Smooth muscle cell (in vitro differentiated cells): ENCODE measurements around the gene PCSK7. TPM values are rescaled to one million over a fixed set of nuclear protein-coding genes. Genes with fewer than 3 reads are reported as not detected.

Experiments used
- DNase-seq: peaks from one replicate; lab custom pipeline; 2025; ENCODE audit not compliant: unreplicated experiment; lab: John Stamatoyannopoulos, UW
- H2AFZ ChIP-seq: fragments of 200-600 bp; sonication (generic); 2 replicates; pipeline ENCODE4 v1.6.0; 2016; ENCODE audit warnings: antibody characterized with exemption, low read depth, mild to moderate bottlenecking
- H3F3A ChIP-seq: fragments of 200-600 bp; sonication (generic); 2 replicates; pipeline ENCODE4 v1.6.0; 2017; ENCODE audit warnings: antibody characterized with exemption, low read depth
- H3K27ac ChIP-seq: fragments of 200-600 bp; sonication (generic); 2 replicates; pipeline ENCODE4 v1.5.1; 2016; ENCODE audit warnings: low read depth, mild to moderate bottlenecking
- H3K27me3 ChIP-seq: fragments of 200-600 bp; sonication (generic); 2 replicates; pipeline ENCODE4 v1.6.1; 2016; ENCODE audit warnings: low read depth, mild to moderate bottlenecking
- H3K36me3 ChIP-seq: fragments of 200-600 bp; sonication (generic); 2 replicates; pipeline ENCODE4 v1.5.1; 2016; ENCODE audit warnings: low read depth
- H3K4me1 ChIP-seq: fragments of 200-600 bp; sonication (generic); 2 replicates; pipeline ENCODE4 v1.5.1; 2016; ENCODE audit warnings: low read depth
- H3K4me2 ChIP-seq: fragments of 200-600 bp; sonication (generic); 2 replicates; pipeline ENCODE4 v1.6.0; 2016; ENCODE audit warnings: mild to moderate bottlenecking
- H3K4me3 ChIP-seq: fragments of 200-600 bp; sonication (generic); 2 replicates; pipeline ENCODE4 v1.5.1; 2016; ENCODE audit warnings: mild to moderate bottlenecking
- H3K79me2 ChIP-seq: fragments of 200-600 bp; sonication (generic); 2 replicates; pipeline ENCODE4 v1.6.0; 2016; ENCODE audit warnings: low read depth, mild to moderate bottlenecking
- H3K9ac ChIP-seq: fragments of 200-600 bp; sonication (generic); 2 replicates; pipeline ENCODE4 v1.6.0; 2016; ENCODE audit warnings: low read depth
- H3K9me3 ChIP-seq: fragments of 200-600 bp; sonication (generic); replicated peaks from 2 replicates; pipeline ENCODE4 v1.5.1; 2016; ENCODE audit warnings: low read depth
- H4K20me1 ChIP-seq: fragments of 200-600 bp; sonication (generic); 2 replicates; pipeline ENCODE4 v1.6.0; 2016; ENCODE audit warnings: low read depth
- CTCF ChIP-seq: fragments of 200-600 bp; sonication (generic); IDR thresholded peaks from 2 replicates; pipeline ENCODE4 v1.5.1; 2017; ENCODE audit warnings: borderline replicate concordance, mild to moderate bottlenecking, antibody characterized with exemption; ENCODE audit not compliant: insufficient read depth, poor library complexity, severe bottlenecking
- WGBS: methylation state at CpG from one replicate; pipeline ENCODE4 v1.1.7; 2016; ENCODE audit warnings: low lambda C conversion rate; 5-methylcytosine and 5-hydroxymethylcytosine counted together
- polyA plus RNA-seq: library from polyadenylated mRNA; unstranded; fragments of >200 nt; fragmentation: Nextera tagmentation; extraction: Ambion mirVana; gene quantifications from 2 replicates; pipeline ENCODE4 v1.2.1, GENCODE V29; 2016
- total RNA-seq: library from RNA; depleted of rRNA; stranded (reverse); fragments of >200 nt; gene quantifications from 2 replicates; pipeline ENCODE4 v1.2.3, GENCODE V29; 2014

Gene PCSK7
- total and polyA plus RNA-seq, 2 experiments from 2014 or later: 20.8 to 23.5 TPM

- no peak overlapping the region for H3K4me3 ChIP-seq
- 65% methylated on average over 5 of the region's 5 CpGs for whole genome bisulfite sequencing
Measured at GRCh38 chr11:117194267-117194666, 37.6 kb downstream of the PCSK7 start.

GRCh38 chr11:117193130-117194020 lies 38.5 kb downstream of the PCSK7 start:
- no peak for DNase-seq
- Histone ChIP-seq H3K9me3 (no peaks in the 10 kb centered on the region), H3K36me3 (no peaks in the 10 kb centered on the region), H3K4me1 (peaks cover 6% of the 10 kb centered on the region), H2AFZ (no peak overlapping the region), H3F3A (peaks cover 7% of the 10 kb centered on the region), H3K79me2 (peaks cover under 1% of the 10 kb centered on the region), H3K4me3 (no peak overlapping the region), H3K27ac (no peak overlapping the region), H4K20me1 (no peaks in the 10 kb centered on the region), H3K4me2 (no peak overlapping the region), H3K9ac (no peak overlapping the region), H3K27me3 (no peaks in the 10 kb centered on the region)
- 96% methylated on average over 14 of the region's 15 CpGs for WGBS
- no peak for TF ChIP-seq CTCF

More at GRCh38 chr11:117194267-117194666, 37.6 kb downstream of the PCSK7 start:
- peaks cover 11% of the 10 kb centered on the region for H3K4me1 ChIP-seq
- no peaks in the 10 kb centered on the region for H4K20me1 ChIP-seq
- TF ChIP-seq CTCF: no peak
- peaks cover 6% of the 10 kb centered on the region for H3K79me2 ChIP-seq
- DNase-seq: no peak
- no peaks in the 10 kb centered on the region for H3K27me3 ChIP-seq
- H3K4me2 ChIP-seq: no peak overlapping the region
- no peaks in the 10 kb centered on the region for H3K9me3 ChIP-seq
- no peaks in the 10 kb centered on the region for H3K36me3 ChIP-seq
- H3K27ac ChIP-seq: no peak overlapping the region
- peaks cover 7% of the 10 kb centered on the region for H3F3A ChIP-seq
- H3K9ac ChIP-seq: no peak overlapping the region
- H2AFZ ChIP-seq: no peak overlapping the region

DNA sequence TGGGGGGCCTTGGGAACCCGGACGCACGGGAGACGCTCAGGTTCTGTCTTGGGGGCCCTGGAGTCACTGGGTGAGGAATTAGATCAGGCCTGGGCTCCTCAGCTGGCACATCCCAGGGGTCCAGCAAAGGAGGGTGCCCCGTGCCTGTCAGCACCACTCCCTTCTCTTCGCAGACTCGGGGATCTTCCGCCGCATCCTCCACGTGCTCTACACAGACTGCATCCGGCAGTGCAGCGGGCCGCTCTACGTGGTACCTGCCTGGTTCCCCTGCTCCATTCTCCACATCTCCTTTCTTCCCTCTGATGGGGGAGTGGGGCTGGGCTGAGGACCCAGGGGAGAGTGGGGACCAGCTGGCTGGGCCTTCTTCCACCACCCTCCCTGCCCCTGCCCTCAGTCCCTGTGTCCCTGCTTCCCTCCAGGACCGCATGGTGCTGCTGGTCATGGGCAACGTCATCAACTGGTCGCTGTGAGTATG lies 39.4 kb downstream of the PCSK7 start:
- Histone ChIP-seq H3F3A (peaks cover under 1% of the 10 kb centered on the region), H3K27ac (no peak overlapping the region), H2AFZ (no peak overlapping the region), H3K9ac (no peak overlapping the region), H3K79me2 (no peaks in the 10 kb centered on the region), H3K4me2 (no peak overlapping the region), H4K20me1 (no peaks in the 10 kb centered on the region), H3K4me3 (no peak overlapping the region), H3K4me1 (no peaks in the 10 kb centered on the region), H3K9me3 (no peaks in the 10 kb centered on the region), H3K36me3 (no peaks in the 10 kb centered on the region), H3K27me3 (no peaks in the 10 kb centered on the region)
- DNase-seq: no peak
- WGBS: 94% methylated on average over 17 of the region's 17 CpGs
- TF ChIP-seq CTCF: no peak
